ACC112 (cell line): ENCODE measurements around the gene NCOA7.

Experiments used
- H2AFZ ChIP-seq: fragments of 200-600 bp; sonication (generic); one replicate; pipeline ENCODE4 v1.6.0; 2017; ENCODE audit warnings: antibody characterized with exemption, low read length; ENCODE audit not compliant: unreplicated experiment
- H3K27ac ChIP-seq: fragments of 200-600 bp; sonication (generic); 2 replicates; pipeline ENCODE4 v1.5.1; 2014; ENCODE audit warnings: low read depth, mild to moderate bottlenecking, antibody characterized with exemption, low read length, moderate library complexity
- H3K27me3 ChIP-seq: fragments of 200-600 bp; sonication (generic); 2 replicates; pipeline ENCODE4 v1.6.1; 2014; ENCODE audit warnings: mild to moderate bottlenecking, antibody characterized with exemption, low read length, moderate library complexity, mixed read lengths; ENCODE audit not compliant: insufficient read depth
- H3K36me3 ChIP-seq: fragments of 200-600 bp; sonication (generic); 2 replicates; pipeline ENCODE4 v1.6.1; 2016; ENCODE audit warnings: mild to moderate bottlenecking, antibody characterized with exemption, low read length, moderate library complexity, mixed read lengths; ENCODE audit not compliant: insufficient read depth
- H3K4me1 ChIP-seq: fragments of 200-600 bp; sonication (generic); one replicate; pipeline ENCODE4 v1.6.1; 2016; ENCODE audit warnings: low read length, mixed read lengths; ENCODE audit not compliant: insufficient read depth, unreplicated experiment, control insufficient read depth
- H3K4me3 ChIP-seq: fragments of 200-600 bp; sonication (generic); 2 replicates; pipeline ENCODE4 v1.5.1; 2014; ENCODE audit warnings: mild to moderate bottlenecking, low read depth, low read length
- H3K79me2 ChIP-seq: fragments of 200-600 bp; sonication (generic); one replicate; pipeline ENCODE4 v1.6.0; 2016; ENCODE audit warnings: low read length; ENCODE audit not compliant: control insufficient read depth, unreplicated experiment, insufficient read depth

The NCOA7 gene, protein sequence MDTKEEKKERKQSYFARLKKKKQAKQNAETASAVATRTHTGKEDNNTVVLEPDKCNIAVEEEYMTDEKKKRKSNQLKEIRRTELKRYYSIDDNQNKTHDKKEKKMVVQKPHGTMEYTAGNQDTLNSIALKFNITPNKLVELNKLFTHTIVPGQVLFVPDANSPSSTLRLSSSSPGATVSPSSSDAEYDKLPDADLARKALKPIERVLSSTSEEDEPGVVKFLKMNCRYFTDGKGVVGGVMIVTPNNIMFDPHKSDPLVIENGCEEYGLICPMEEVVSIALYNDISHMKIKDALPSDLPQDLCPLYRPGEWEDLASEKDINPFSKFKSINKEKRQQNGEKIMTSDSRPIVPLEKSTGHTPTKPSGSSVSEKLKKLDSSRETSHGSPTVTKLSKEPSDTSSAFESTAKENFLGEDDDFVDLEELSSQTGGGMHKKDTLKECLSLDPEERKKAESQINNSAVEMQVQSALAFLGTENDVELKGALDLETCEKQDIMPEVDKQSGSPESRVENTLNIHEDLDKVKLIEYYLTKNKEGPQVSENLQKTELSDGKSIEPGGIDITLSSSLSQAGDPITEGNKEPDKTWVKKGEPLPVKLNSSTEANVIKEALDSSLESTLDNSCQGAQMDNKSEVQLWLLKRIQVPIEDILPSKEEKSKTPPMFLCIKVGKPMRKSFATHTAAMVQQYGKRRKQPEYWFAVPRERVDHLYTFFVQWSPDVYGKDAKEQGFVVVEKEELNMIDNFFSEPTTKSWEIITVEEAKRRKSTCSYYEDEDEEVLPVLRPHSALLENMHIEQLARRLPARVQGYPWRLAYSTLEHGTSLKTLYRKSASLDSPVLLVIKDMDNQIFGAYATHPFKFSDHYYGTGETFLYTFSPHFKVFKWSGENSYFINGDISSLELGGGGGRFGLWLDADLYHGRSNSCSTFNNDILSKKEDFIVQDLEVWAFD

DNA sequence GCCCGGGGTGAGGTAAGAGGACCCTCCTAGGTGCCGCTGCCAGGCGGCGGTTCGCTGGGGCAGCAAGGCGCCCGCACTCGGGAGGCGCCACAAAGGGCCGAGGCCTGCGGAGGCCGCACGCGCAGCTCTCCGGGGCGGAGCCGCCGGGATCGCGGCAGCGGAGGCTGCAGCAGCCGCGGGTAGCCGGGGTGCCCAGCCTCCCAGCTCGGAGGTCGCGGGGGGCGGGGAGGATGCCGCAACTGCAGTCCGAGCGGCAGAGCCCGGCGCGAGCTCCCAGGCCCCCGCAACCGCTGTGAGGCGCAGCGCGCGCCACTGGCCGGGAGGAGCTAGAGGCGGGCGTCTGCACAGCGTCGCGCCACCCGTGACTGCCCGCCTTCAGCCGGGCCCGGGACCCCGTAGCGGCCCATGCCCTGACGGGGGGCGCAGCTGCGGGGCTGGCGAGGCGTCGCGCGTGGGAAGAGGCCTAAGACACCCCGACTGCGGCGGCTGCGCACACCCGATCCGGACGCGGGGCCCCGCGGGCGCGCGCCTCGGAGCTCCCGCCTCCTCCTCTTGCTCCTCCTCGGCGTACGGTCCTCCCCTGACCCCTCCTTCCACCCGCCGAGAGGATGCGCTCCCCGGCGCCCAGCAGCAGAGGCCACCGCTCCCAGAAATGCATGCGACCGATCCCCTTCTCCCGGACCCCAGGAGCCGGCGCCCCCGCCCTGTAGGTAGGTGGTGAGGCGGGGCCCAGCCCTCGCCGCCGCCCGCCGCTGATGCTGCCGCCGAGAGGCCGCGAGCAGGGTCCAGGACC lies at the start of gene NCOA7:
Gene NCOA7 (plus strand): TSS at position 603 of the 793 bp plus-strand sequence. CDS start 24,395 bp downstream, outside the sequence.
- H2AFZ ChIP-seq: peak within 1 kb of the TSS; percentile 61
- peak within 1 kb of the TSS; percentile 87 for H3K27ac ChIP-seq
- H3K27me3 ChIP-seq: no peaks in the 10 kb centered on the region
- peaks cover 42% of the 10 kb centered on the region for H3K79me2 ChIP-seq
- peaks cover 53% of the 10 kb centered on the region for H3K4me1 ChIP-seq
- H3K4me3 ChIP-seq: peak within 1 kb of the TSS; percentile 93
- H3K36me3 ChIP-seq: no peaks in the 10 kb centered on the region

DNA sequence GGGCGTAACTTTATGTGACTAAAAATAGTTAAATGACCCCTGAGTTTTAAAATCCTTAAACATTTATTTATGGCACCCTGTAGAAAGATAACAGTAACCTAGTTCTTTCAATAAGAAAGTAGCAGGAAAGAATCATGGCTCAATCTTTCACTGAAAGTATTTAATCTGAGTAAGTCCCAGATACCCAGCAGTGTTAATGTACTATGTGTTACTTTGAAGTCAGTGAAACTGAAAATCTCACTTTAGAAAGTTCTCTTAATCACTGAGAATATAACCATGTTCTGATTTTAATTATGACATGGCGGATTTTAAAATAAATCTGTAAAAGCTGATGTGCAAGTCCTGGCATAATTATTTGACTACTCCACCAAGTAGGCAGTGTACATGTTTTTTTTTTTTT lies 49.4 kb upstream of the NCOA7 start:
- Histone ChIP-seq H3K79me2 (no peaks in the 10 kb centered on the region), H3K4me1 (no peaks in the 10 kb centered on the region), H2AFZ (no peak overlapping the region), H3K27me3 (peaks cover 73% of the 10 kb centered on the region), H3K4me3 (no peak overlapping the region), H3K36me3 (no peaks in the 10 kb centered on the region), H3K27ac (no peak overlapping the region)

DNA sequence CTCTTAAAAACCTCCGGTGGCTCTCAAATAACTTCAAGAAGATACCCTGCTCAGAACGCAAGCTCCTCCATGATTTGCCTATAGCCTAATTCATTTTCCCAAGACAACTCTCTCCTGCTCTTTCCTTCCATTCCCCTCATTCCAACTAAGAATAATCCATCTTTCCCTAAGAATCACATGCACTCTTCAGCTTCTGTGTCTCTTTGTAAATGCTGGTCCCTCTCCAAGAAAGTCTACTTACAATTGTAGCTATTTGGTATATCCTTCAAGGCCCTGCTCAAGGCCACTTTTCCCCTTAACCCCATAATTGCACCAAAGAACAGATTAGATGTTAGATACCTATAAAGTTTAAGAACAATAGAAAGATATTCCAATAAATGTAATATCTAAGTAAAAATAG lies 48.7 kb upstream of the NCOA7 start:
- Histone ChIP-seq H3K36me3 (no peaks in the 10 kb centered on the region), H3K4me1 (no peaks in the 10 kb centered on the region), H3K27me3 (peaks cover 73% of the 10 kb centered on the region), H3K4me3 (no peak overlapping the region), H2AFZ (no peak overlapping the region), H3K27ac (no peak overlapping the region), H3K79me2 (no peaks in the 10 kb centered on the region)

DNA sequence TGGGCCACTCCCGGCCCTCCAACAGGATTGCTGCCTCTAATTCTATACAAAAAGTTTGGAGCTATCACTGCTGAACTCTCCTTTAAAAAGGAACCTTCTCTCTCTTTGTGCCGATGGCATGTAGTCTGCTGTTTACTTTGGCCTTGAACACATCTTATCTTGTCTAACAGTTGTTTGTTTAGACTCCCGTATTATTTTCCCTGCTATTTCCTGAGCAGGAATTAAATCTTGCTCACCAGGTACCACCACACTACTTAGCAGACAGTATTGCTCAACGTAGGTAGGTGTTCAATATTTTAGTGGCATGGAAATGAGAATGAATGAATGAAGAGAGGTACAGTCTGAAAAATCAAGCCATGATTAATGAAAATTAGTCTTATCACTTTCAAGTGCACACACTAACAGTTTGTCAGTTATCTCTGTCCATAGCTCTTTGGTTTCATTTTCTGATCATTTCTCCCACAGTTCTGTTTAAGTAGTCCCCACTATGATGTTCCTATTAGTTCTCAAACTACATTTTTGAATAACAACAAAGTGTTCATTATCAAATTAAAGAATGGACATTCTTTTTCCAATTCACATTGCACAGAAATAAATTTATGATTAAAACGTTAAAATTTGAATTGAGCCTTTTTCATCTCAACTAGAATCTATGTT lies 48.2 kb upstream of the NCOA7 start:
- Histone ChIP-seq H3K27ac (no peak overlapping the region), H3K27me3 (peaks cover 74% of the 10 kb centered on the region), H3K4me3 (no peak overlapping the region), H2AFZ (no peak overlapping the region), H3K4me1 (no peaks in the 10 kb centered on the region), H3K79me2 (no peaks in the 10 kb centered on the region), H3K36me3 (no peaks in the 10 kb centered on the region)

DNA sequence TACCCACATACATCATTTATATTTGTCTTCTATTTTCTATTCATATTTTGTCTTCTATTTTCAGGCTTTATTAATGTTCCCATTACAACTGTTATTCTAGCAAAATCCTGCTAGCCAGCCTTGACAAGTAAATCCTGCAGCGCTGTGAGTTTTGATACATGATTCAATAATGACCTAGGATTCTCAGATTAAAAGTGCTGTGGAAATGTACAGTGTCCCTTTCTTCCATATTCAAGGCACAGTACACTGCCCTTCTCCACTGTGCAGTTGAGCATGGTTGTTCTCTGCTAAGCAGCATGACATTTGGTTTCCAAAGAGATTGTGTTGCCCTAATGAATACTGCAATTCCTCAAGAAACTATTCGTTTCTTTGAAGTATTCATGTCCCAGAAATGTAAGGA lies 47.2 kb upstream of the NCOA7 start:
- no peaks in the 10 kb centered on the region for H3K79me2 ChIP-seq
- H3K27me3 ChIP-seq: peaks cover 76% of the 10 kb centered on the region
- H2AFZ ChIP-seq: no peak overlapping the region
- no peaks in the 10 kb centered on the region for H3K4me1 ChIP-seq
- no peak overlapping the region for H3K4me3 ChIP-seq
- no peaks in the 10 kb centered on the region for H3K36me3 ChIP-seq
- H3K27ac ChIP-seq: no peak overlapping the region

DNA sequence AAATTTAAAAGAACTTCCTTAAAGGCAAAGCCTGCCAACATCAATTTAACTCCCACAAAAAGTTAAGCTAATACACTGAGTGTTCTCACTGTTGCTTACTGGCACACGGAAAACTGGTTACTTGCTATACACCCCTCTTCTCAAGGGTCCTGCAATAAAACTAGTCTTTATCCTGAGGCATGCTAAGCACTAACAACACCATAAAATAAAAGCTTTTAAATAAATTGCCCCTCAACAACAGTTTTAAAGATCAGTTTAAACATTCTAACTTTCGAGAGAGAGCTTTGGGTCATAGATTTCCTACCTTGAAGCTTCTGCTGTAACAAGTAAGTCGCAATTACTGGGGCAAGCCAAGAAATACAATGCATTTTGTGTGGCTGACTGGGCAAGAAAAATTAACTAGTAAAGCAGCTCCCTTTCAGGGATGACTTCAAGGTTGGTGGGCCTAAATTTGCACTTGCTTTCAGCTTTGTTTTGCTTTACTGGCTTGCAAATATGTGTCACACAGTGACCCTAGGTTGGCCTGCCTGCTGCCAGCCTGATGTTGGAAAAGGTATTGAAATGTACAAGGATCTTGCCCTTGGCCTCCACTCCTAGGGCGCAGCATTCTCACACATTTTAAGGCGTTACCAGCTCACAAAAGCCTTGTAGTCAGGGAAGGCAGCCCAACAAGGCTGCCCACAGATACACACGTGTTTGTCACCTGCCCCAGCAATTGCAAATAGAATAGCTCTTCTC lies 45.3 kb upstream of the NCOA7 start:
- Histone ChIP-seq H3K4me1 (peaks cover 7% of the 10 kb centered on the region), H3K27me3 (peaks cover 91% of the 10 kb centered on the region), H3K4me3 (no peak overlapping the region), H3K27ac (no peak overlapping the region), H2AFZ (no peak overlapping the region), H3K79me2 (no peaks in the 10 kb centered on the region), H3K36me3 (no peaks in the 10 kb centered on the region)

DNA sequence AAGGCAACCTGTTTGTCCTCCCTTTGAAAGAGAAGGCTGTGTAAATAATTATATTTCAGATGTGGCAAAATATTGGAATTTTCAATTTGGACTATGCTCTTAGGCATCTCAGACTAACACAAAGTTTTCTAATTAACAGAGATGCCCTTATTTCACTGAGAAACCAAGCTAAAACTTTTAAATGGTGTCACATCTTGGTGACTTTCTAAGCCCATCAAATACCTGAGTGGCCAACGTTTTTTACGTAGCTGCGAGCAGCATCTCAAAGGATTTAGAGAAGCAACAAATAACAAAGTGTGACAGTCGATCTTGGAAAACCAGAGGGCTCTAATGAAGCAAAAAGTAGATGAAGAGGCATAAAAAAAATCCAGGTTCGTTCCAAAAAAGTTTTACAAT lies 44.7 kb upstream of the NCOA7 start:
- peaks cover 92% of the 10 kb centered on the region for H3K27me3 ChIP-seq
- H3K4me3 ChIP-seq: no peak overlapping the region
- H3K4me1 ChIP-seq: peaks cover 7% of the 10 kb centered on the region
- no peaks in the 10 kb centered on the region for H3K79me2 ChIP-seq
- no peak overlapping the region for H3K27ac ChIP-seq
- H2AFZ ChIP-seq: no peak overlapping the region
- no peaks in the 10 kb centered on the region for H3K36me3 ChIP-seq

DNA sequence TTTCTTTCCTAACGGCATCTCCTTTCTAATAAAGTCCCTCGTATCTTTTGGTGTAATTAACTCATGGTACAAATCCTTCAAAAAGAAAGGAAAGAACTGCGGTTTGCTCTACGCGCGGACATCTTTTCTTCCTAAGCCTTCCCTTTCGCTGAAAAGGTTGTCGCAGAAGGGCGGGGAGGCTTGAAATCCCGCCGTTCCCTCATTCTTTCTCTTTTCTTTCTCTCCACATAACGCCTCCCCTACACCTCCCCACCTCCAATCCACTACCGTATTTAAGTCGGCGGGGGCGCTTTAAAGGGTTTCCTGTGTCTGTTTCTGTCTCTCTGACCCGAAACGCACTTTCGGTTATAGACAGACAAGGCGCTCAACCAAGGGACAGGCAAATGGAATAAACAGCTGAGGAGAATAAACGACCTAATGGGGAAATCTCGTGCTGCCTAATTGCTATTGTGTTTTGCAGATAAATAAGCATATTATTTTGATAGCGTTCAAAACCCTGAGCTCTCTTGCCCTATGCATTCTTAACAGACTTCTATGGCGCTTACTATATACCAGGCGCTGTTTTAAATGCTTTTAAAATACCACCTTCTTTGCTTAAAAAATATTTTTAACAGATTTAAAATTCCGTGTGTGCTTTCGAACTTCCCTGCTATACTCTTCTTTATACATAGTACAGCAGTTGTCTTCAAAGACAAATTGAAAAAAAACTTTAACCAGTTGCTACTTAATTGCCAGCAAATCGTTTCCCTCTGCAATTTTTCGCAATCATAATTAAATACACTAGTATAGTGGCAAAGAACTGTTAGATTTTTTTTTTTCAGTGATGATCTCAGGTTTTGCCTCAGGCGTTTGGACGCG lies 43.8 kb upstream of the NCOA7 start:
- H3K4me1 ChIP-seq: peaks cover 7% of the 10 kb centered on the region
- H2AFZ ChIP-seq: peak overlapping the region; percentile 18
- no peak overlapping the region for H3K27ac ChIP-seq
- peaks cover 94% of the 10 kb centered on the region for H3K27me3 ChIP-seq
- no peaks in the 10 kb centered on the region for H3K79me2 ChIP-seq
- peak overlapping the region; percentile 79 for H3K4me3 ChIP-seq
- no peaks in the 10 kb centered on the region for H3K36me3 ChIP-seq
